Fibroblast of villous mesenchyme (primary cell): Measurements from ENCODE around the gene CLCN7. TPM values are rescaled to one million over a fixed set of nuclear protein-coding genes. Genes with fewer than 3 reads are reported as not detected.

Experiments
- DNase-seq: peaks from one replicate; pipeline ENCODE4 v3.0.0-alpha.2; 2010; ENCODE audit warnings: low read depth
- H3K4me3 ChIP-seq: 2 replicates; pipeline ENCODE4 v1.5.1; 2011; ENCODE audit warnings: low read depth, mild to moderate bottlenecking, low read length
- total RNA-seq: library from RNA; depleted of rRNA; stranded (reverse); fragments of >200 nt; gene quantifications from 2 replicates; pipeline ENCODE4 v1.2.3, GENCODE V29; 2012
- TF ChIP-seq, protein P1 (sequence below): IDR thresholded peaks from 2 replicates; pipeline ENCODE4 v1.5.1; 2012; ENCODE audit warnings: low read depth, mild to moderate bottlenecking, low read length; ENCODE audit not compliant: insufficient read depth

CLCN7 gene
- total RNA-seq, 1 donor = 85.1 TPM

DNA sequence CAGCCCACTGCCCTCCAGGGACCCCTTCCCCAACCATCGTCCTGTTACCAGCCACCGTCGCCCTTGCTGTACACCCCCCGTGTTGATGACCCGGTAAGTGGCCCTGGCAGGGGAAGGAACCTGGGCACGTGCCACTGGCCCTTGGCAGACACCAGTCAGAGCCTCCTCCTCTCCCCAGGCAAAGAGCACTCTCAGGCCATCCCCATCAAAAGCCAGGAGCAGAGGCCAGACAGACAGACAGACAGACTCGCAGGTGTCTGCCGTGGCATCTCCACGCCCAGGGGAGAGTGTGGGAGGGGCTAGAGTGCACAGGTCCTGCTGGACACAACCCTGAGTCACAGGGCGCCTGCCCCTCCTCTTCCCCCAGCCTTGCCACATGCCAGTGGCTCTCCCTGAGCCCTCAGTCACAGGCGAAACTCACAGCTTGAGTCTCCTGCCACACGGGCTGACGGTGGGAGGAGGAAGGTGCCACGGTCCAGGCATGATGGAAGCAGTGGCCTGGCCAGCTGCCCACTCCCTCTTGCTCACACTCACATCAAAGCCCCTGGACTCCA is 7.8 kb downstream of the CLCN7 start:
- H3K4me3 ChIP-seq = no peak overlapping the region
- no peak for DNase-seq
- TF ChIP-seq, protein P1, sequence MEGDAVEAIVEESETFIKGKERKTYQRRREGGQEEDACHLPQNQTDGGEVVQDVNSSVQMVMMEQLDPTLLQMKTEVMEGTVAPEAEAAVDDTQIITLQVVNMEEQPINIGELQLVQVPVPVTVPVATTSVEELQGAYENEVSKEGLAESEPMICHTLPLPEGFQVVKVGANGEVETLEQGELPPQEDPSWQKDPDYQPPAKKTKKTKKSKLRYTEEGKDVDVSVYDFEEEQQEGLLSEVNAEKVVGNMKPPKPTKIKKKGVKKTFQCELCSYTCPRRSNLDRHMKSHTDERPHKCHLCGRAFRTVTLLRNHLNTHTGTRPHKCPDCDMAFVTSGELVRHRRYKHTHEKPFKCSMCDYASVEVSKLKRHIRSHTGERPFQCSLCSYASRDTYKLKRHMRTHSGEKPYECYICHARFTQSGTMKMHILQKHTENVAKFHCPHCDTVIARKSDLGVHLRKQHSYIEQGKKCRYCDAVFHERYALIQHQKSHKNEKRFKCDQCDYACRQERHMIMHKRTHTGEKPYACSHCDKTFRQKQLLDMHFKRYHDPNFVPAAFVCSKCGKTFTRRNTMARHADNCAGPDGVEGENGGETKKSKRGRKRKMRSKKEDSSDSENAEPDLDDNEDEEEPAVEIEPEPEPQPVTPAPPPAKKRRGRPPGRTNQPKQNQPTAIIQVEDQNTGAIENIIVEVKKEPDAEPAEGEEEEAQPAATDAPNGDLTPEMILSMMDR = no peak

DNA sequence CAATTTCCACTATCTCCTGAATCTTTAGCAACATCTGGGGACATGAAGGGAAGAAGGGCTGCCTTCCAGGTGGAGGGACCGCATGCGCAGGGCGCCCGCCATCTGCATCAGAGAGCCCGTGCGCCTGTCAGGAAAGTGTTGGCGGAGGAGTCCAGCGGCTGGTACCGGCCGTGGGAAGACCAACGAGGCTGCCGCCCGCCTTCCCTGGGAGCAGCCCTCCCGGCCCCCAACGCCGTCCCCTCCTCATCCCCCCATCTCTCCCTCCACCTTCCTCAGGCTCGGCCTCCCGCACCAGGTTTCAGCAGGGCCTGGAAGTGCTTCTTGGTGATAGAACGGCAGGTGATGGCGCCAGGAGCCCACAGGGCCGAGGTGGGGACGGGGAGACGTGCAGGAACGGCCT is 8.8 kb downstream of the CLCN7 start:
- no peak overlapping the region for H3K4me3 ChIP-seq
- DNase-seq = no peak
- TF ChIP-seq, protein P1 = no peak

DNA sequence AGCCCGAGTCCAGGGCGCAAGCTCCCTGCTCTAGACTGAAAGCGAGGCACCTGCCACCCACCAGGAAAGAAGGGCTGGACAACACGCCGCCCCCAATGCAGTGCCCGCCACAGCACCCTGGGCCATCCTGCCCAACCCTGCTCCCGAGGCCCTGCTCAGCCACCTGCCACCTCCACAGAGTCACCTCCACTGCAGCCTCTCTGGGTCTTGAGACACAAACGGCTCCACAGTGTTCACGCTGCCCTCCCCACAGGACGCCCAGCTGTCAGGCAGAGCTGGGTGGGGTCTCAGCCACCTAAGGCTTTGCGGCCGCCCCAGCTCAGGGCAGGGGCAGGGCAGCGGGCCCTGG is 9.3 kb downstream of the CLCN7 start:
- no peak overlapping the region for H3K4me3 ChIP-seq
- TF ChIP-seq, protein P1 = no peak

DNA sequence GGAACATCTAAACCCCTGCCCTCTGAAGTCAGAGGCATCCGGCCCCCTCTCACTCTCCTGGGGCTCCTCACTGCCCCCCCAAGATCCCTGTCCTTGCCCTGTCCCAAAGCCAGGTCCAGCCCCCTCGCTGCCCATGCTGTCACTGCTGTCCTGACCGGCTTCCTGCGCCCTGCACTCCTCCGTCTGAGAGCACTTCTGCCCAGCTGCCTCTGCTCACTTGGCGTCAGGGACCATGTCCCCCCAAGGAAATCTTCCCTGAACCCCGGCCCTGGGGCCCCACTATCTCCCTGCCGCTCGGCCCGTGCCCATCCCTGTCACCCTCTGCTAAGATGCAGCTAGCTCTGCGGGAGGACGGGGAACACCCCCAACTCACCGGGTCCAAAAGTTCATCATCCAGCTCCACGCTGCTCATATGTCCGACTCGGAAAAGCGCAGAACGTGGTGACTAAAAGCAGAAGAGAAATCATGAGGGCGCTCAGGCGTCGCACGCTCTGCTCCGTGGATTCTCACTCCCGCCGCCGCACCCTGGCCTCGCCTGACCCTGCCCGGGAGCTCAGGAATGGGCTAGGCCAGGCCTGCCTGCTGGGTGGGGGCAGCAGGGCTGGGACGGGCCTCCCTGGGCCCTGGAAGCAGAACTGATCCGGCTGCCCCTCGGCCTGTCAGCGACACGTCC is 9.8 kb downstream of the CLCN7 start:
- no peak overlapping the region for H3K4me3 ChIP-seq
- no peak for DNase-seq
- TF ChIP-seq, protein P1 = no peak

More for the DNA sequence above, 9.3 kb downstream of the CLCN7 start:
- no peak for DNase-seq

DNA sequence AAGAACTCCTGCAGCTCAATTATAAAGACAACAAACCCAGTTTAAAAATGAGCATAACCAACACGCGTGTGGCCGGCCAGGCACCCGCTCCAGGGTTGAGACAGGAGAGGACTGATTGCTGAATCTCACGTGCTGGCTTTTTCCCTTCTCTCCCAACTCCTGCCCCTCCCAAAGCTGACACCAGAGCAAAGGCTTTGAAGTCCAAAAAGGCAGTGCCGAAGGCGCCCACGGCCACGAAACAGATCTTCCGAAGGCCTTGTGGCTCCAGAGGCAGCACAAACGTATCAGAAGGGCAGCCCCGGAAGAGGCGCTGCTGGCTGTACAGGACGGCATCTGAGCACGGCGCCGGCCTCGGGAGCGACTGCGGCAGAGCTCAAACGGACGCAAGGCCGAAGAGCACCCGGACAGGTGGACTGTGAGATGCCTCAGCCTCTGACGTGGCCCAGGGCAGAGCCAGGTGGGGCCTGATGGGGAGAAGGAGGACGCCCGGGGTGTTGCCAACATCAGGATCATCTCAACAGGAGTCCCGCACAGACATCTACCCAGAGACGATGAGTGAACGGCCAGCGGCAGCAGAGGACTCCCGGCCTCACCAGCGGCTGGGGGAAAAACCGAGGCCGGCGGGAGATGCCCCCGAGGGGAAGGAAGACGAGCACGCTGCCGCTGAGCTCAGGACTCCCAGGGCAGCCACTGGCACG is 10.5 kb downstream of the CLCN7 start:
- no peak for DNase-seq
- no peak overlapping the region for H3K4me3 ChIP-seq
- TF ChIP-seq, protein P1 = no peak

DNA sequence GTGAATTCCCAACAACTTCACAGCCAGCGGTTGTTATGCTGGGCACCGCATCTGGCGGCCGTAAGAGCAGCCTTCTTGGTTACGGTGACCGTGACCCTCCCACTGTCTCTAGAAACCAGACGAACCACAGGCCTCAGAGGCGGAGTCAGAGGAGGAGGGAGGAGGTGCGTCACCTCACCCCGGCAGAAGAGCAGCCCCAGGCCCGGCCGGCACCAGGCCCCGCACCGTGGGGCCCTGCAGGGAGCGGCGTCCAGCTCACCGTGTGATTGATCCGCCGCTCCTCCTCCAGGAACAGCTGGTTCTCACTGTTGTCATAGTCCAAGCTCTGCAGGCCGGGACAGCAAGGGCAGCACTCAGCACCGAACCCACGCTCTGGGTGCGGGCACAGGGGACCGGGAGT is 13.7 kb downstream of the CLCN7 start:
- H3K4me3 ChIP-seq = no peak overlapping the region
- peak; percentile 82 for DNase-seq
- TF ChIP-seq, protein P1 = no peak
